NCI-H82 treated with DMSO at 0.1 percent for 48 hours (cell line): Measurements from ENCODE around the gene ABCC4.
A peak's percentile ranks its signal among the peaks of the same experiment; 100 is the strongest.

Source experiments
- DNase-seq: peaks from one replicate; lab custom pipeline; 2025; ENCODE audit not compliant: unreplicated experiment; lab: John Stamatoyannopoulos, UW

Gene ABCC4, protein sequence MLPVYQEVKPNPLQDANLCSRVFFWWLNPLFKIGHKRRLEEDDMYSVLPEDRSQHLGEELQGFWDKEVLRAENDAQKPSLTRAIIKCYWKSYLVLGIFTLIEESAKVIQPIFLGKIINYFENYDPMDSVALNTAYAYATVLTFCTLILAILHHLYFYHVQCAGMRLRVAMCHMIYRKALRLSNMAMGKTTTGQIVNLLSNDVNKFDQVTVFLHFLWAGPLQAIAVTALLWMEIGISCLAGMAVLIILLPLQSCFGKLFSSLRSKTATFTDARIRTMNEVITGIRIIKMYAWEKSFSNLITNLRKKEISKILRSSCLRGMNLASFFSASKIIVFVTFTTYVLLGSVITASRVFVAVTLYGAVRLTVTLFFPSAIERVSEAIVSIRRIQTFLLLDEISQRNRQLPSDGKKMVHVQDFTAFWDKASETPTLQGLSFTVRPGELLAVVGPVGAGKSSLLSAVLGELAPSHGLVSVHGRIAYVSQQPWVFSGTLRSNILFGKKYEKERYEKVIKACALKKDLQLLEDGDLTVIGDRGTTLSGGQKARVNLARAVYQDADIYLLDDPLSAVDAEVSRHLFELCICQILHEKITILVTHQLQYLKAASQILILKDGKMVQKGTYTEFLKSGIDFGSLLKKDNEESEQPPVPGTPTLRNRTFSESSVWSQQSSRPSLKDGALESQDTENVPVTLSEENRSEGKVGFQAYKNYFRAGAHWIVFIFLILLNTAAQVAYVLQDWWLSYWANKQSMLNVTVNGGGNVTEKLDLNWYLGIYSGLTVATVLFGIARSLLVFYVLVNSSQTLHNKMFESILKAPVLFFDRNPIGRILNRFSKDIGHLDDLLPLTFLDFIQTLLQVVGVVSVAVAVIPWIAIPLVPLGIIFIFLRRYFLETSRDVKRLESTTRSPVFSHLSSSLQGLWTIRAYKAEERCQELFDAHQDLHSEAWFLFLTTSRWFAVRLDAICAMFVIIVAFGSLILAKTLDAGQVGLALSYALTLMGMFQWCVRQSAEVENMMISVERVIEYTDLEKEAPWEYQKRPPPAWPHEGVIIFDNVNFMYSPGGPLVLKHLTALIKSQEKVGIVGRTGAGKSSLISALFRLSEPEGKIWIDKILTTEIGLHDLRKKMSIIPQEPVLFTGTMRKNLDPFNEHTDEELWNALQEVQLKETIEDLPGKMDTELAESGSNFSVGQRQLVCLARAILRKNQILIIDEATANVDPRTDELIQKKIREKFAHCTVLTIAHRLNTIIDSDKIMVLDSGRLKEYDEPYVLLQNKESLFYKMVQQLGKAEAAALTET (N-terminal part only)

GRCh38 chr13:95301183-95301967, at the start of gene ABCC4:
Gene ABCC4 (minus strand): TSS chr13:95301451. CDS start chr13:95301314, 137 bp downstream.
- DNase-seq, result peak; percentile 68

- no peak for DNase-seq
Measured at GRCh38 chr13:95349267-95349666, 48.0 kb upstream of the ABCC4 start.

DNA sequence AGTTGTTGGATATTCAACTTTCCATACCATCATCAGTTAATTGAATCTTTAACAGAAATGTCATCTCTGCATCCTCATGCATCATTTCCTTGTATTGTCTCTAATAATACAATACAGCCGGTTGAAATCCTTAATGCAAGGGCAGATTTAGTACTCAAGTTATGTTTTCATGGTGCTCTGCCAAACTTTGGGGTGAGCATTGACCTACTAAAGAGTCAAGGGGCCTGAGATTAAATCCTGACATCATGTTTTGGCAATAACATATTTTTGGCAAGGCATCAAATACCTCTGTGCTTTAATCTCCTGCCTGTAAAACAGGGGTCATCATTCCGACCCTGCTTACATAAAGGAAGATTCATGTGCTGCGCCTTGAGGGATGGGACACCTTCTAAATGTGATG, 42.7 kb upstream of the ABCC4 start:
- no peak for DNase-seq

DNA sequence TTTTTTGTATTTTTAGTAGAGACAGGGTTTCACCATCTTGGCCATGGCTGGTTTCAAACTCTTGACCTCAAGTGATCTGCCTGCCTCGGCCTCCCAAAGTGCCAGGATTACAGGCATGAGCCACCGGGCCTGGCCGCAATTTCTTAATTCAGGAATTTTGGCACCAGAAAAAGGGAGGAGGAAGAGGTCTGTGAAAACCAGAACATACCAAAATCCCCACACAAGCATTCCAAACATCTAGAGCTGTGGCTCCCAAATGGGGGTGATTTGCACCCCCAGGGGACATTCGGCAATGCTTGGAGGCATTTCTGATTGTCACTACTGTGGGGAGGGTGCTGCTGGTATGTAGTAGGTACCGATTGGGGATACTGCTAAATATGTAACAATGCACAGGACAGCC, 40.2 kb upstream of the ABCC4 start:
- DNase-seq, result no peak

DNA sequence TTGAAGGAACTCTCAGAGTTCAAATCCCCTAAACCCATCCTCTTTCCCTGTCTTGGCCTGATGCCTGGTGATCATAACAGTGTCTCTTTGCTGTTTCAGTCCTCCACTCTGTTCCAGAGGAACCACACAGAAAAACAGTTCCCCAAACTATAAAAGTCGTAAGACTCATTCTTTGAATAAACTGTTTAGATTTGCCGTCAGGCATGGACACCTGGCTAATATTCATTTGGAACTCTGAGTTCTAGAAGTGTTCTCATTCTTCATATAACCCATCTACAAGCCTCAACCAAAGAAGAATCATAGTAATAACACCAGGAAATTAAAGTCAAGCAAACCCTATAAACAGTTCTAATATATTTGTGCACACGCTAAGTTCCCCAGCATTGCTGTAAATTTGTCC, 37.7 kb upstream of the ABCC4 start:
- no peak for DNase-seq

- no peak for DNase-seq
Measured at GRCh38 chr13:95337597-95337996, 36.3 kb upstream of the ABCC4 start.

DNA sequence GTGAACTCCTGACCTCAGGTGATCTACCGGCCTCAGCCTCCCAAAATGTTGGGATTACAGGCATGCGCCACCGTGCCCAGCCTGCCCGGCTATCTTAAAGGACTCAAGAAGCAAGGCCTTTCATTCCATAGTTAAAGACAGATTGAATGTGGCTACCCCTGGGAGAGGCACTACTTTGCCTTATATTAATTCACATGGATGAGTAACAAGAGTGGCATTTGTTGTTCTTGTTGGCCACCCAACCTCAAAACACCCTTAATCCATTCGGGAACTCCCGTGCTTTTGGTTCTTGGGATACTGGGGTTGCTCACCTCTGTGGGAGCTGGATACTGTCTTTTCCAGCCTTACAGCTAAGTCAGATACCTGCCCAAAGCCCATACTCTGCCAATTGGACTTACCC, 34.4 kb upstream of the ABCC4 start:
- DNase-seq, result no peak

GRCh38 chr13:95328386-95328785, 27.1 kb upstream of the ABCC4 start:
- DNase-seq, result no peak

GRCh38 chr13:95327190-95327589, 25.9 kb upstream of the ABCC4 start:
- no peak for DNase-seq

GRCh38 chr13:95326695-95327094, 25.4 kb upstream of the ABCC4 start:
- no peak for DNase-seq

GRCh38 chr13:95325485-95325884, 24.2 kb upstream of the ABCC4 start:
- DNase-seq, result no peak

DNA sequence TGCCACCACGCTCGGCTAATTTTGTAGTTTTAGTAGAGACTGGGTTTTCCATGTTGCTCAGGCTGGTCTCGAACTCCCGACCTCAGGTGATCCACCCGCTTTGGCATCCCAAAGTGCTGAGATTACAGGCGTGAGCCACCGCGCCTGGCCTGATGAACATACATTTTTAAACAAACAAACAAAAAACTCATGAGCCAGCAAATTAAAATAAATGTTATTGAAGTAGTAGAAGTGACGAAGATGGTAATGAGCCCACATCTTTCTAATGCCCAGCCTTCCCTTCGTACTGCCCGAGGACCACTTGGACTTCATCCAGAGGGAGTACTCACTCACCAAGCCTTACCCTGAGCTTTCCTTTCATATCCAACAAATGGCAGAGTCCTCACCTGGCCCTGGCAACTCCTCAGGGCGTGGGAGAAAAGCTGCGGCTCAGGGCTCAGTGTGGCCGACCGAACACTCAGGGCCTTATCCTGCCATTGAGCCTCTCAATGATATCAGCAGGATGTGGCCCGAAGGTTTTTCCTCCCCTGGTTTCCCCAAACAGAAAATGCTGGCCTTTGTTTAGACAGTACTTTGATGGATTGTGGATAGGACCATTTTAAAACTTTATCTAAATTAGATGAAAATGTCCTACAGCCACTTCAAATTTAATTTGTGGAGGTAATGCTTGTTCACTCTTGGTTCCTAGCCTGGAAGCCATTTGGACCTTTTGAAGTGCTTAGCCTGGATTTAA, 22.8 kb upstream of the ABCC4 start:
- no peak for DNase-seq

DNA sequence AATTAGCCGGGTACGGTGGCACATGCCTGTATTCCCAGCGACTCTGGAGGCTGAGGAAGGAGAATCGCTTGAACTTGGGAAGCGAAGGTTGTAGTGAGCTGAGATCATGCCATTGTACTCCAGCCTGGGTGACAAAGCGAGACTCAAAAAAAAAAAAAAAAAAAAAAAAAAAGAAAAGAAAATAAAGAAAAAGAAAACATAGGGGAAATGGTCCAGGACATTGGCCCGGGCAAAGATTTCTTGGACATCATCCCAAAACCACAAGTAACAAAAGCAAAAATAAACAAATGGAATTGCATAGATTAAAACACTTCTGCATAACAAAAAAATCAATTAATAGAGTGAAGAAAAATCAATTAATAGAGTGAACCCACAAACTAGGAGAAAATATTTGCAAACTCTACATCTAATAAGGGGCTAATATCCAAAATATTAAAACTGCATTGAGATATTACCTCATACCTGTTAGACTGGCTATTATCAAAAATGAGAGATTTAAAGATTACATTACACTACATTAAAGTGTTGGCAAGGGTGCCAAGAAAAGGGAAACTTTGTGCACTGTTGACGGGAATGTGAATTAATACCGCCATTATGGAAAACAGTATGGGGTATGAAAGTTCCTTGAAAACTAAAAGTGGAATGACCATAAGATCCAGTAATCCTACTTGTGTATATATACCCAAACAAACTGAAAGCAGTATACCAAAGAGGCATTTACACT, 18.5 kb upstream of the ABCC4 start:
- DNase-seq, result no peak

- no peak for DNase-seq
Measured at GRCh38 chr13:95317039-95317989, 16.1 kb upstream of the ABCC4 start.

GRCh38 chr13:95315752-95316151, 14.5 kb upstream of the ABCC4 start:
- DNase-seq, result no peak

- no peak for DNase-seq
Measured at GRCh38 chr13:95307507-95307906, 6.3 kb upstream of the ABCC4 start.

DNA sequence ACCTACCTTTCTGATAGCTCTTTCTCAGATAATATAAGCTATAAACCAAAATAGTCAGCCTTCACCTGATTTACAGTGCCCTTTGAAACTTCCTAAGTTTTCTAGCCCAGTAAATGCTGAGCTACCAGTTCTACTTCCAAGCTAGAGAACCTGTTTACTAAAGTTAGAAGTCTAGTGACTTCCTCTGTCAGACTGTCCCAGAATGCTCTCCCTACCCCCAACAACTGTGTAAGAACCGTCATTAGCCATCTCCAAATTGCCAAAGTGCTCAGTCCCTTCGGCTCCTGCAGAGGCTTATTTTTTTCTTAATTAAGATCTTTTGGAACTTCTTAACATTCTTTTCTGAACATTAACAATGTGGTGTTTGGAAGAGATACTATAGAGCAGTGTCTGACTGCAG, 3.2 kb upstream of the ABCC4 start:
- DNase-seq, result no peak

- DNase-seq, result no peak
Measured at GRCh38 chr13:95301968-95302393, 730 bp upstream of the ABCC4 start.
